ENCODE measurements around the gene CTNND2.

DNA sequence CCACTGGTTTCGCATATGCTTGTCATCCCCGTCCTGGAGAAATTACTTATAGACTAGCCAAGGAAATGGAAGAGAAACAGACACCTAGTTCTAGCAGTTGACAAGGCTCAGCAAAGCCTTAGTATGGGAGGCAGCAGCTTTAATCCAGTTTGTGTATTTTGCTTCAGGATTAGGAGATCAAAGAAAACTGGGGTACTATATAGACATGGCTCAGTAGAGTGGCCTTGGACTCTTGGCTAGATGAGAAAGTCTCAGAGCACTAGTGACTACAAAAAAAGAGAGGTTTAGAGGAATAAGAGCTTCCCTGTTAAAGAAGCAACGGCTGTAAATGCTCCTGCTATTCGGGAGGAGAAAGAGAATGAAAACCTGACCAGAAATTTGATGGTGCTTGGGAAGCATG, 349.1 kb downstream of the CTNND2 start:
- no peak for TF ChIP-seq EP300 (IDR thresholded peaks at IDR 0.05; ENCODE audit: low read length)
- TF ChIP-seq, protein P1, sequence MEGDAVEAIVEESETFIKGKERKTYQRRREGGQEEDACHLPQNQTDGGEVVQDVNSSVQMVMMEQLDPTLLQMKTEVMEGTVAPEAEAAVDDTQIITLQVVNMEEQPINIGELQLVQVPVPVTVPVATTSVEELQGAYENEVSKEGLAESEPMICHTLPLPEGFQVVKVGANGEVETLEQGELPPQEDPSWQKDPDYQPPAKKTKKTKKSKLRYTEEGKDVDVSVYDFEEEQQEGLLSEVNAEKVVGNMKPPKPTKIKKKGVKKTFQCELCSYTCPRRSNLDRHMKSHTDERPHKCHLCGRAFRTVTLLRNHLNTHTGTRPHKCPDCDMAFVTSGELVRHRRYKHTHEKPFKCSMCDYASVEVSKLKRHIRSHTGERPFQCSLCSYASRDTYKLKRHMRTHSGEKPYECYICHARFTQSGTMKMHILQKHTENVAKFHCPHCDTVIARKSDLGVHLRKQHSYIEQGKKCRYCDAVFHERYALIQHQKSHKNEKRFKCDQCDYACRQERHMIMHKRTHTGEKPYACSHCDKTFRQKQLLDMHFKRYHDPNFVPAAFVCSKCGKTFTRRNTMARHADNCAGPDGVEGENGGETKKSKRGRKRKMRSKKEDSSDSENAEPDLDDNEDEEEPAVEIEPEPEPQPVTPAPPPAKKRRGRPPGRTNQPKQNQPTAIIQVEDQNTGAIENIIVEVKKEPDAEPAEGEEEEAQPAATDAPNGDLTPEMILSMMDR (IDR thresholded peaks at IDR 0.05 in 2 of 3, conservative IDR thresholded peaks at IDR 0.05 in 1 of 3; ENCODE audit: insufficient read depth in 2 of 3, low read depth in 1 of 3, low read length in 3 of 3) = no peak
- no peak for TF ChIP-seq MXI1 (IDR thresholded peaks at IDR 0.05; ENCODE audit: low read depth, low read length)
- no peak for TF ChIP-seq ZZZ3 (IDR thresholded peaks at IDR 0.05)
- TF ChIP-seq ZNF133 (CRISPR knock-in tag; IDR thresholded peaks at IDR 0.05) = no peak
- no peak for TF ChIP-seq ZNF707 (CRISPR knock-in tag; conservative IDR thresholded peaks at IDR 0.05)

Measured in K562 (cell line).